Measurements from ENCODE around the gene PSMD1.
"Not testable (repeated sequence)": the region's sequence is repeated elsewhere in the genome, so short reads cannot be mapped to it uniquely, and the experiment has no call there.

PSMD1 gene

GRCh38 chr2:231117922-231118613 is 61.4 kb downstream of the PSMD1 start:
- DNase-seq = no peak

DNA sequence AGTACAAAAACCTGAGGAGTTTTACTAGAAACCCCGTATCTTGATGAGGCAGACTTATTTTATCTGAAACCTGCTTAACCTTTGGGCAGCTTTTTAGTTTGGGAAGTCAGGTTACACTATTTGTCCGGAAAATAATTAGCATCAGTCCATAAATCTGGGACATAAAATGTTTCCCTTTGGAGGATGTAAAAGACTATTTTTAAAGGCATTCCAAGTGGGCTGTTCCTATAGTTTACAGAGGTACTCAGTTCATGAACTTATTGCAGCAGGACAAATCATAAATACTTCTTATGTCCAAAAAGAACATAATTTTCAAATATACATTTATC is 61.9 kb downstream of the PSMD1 start:
- no peak for DNase-seq

GRCh38 chr2:231123362-231123898 is 66.8 kb downstream of the PSMD1 start:
- DNase-seq = no peak

DNA sequence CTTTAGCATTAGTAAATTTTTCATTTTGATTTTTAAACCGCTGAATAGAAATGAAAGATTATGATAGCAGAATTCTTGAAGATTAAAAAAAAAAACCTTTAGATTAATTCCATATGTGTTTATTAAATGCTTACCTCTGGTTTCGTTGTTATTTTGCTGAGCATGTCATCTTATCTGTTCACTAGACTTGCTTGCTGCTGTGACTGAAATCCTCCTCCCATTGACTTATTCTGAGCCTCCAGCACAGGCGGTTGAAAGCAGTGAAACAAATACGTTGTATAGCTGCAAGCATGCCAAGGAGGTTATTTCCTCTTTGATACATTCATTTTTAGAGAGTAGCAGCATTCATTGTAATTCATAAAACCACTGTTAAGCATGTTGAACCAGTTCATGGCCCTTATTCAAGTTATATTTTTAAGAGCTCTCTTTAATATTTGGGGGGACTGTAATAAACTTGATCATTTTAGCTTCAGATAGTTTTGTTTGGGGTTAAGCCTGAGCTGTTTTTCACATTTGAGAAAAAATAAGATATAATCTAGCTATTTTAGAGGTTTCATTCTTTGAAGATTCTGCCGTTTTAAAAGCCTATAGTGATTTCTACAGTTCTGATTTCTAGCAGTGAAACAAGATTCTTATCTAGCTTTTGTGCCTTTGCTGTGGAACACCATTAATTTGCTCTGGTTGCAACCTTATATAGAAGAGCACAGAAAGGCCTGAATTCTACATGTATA is 68.3 kb downstream of the PSMD1 start, which contains the start of gene HTR2B:
HTR2B (minus strand) TSS at position 205 of the 731 bp plus-strand sequence. CDS start 1,278 bp downstream, outside the sequence.
- no peak for DNase-seq

- no peak for DNase-seq
These were observed 69.5 kb downstream of the PSMD1 start for GRCh38 chr2:231126123-231126522.

- no peak for DNase-seq
These were observed 70.8 kb downstream of the PSMD1 start for GRCh38 chr2:231127480-231127879.

DNA sequence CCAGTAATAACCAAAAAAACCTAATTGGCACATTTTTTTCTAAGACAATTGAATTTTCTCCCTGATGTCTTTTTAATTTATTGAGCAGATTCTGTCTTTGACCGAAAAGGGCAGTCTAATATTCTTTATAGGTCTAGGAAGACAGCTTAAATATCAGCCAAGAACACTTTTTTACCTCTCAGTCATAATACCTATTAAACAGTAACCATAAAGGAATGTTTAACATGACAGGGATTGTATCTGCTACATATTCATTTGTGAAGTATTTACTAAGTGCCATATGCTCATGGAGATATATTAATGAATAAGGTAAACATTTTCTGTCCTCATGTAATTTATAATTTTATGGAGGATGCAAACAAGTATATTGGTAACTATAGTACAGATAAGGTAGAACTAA is 71.3 kb downstream of the PSMD1 start:
- no peak for DNase-seq

GRCh38 chr2:231128541-231128940 is 71.9 kb downstream of the PSMD1 start:
- no peak for DNase-seq

GRCh38 chr2:231129216-231129615 is 72.5 kb downstream of the PSMD1 start:
- DNase-seq = no peak

DNA sequence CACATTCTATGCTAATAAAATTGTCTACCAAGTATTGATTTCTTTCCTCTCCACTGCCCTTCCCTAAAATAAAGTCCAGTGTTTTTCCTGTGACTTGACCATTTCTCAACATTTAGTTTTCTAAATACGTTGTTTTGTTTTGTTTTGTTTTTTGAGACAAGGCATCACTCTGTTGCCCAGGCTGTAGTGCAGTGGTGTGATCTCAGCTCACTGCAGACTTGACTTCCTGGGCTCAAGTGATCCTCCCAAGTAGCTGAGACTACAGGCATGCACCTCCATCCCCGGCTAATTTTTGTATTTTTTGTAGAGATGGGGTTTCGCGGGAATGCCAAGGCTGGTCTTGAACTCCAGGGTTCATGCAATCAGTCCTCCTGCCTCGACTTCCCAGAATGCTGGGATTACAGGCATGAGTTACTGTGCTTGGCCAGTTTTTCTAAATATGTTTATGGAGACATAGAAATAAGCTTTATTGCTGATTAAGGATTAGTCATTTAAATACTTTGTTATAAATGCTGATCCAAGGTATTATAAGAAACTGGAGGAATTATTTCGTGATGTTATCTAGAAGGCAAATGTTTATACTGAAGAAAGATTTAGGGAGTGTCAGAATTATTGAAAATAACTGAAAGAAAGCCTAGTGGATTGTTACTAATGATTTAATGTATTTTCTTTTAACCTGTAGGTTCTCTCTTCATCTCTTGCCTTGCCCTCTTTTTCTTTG is 73.8 kb downstream of the PSMD1 start:
- no peak for DNase-seq

- DNase-seq = no peak
These were observed 75.5 kb downstream of the PSMD1 start for GRCh38 chr2:231132129-231132528.

- no peak for DNase-seq
These were observed 76.9 kb downstream of the PSMD1 start for GRCh38 chr2:231133365-231134099.

DNA sequence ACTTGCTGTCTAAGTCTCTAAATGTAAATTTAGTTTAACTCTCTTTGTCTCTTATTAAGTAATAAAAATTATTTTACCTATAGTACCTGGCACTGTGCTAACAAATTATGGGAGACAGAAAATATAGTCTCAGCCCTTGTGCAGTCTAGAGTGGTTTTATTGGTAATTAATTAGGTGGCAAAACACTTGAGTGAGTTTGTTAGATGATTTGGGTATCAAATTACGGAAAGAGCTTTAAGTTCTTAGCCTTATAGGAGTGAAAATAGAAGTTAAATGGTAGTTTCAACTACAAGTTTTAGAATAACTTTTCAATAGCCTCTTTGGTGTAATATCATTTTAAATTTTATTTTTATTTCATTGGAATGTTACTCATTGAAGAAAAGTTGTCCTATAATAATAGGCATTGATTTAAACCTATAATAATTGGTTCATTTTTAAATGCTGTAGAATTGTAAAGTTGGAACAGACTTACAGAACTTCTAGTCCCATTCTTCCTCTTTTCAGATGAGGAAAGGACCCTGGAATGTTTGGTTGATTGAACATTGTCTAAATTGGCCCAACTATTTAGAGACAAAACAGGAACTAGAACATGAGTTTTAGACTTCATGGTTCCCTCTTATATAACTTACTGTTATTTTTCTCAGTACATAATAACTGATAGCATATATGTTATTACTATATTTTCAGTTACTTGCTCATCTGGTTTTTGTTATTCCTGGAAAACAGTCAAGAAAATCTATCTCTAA is 78.4 kb downstream of the PSMD1 start:
- DNase-seq = no peak

DNA sequence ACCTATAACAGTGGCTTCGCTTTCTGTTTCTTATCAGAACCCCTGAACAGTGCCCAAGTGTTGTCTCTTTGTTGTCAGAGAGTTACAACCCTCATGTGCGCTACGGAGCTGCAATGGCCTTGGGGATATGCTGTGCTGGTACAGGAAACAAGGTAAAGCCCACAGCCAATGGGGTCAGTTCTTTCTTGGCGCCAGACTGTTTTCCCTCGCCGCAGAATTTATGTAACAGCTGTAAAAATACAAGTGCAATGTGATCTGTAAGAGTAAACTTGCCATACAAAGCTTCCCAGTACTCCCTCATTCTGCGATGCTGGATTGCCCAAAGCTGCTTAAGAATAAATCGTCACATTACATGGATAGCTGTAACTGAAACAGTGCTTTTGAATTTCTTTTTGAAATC is 82.0 kb downstream of the PSMD1 start:
- DNase-seq = no peak

- DNase-seq = no peak
These were observed 83.1 kb downstream of the PSMD1 start for GRCh38 chr2:231139796-231140195.

DNA sequence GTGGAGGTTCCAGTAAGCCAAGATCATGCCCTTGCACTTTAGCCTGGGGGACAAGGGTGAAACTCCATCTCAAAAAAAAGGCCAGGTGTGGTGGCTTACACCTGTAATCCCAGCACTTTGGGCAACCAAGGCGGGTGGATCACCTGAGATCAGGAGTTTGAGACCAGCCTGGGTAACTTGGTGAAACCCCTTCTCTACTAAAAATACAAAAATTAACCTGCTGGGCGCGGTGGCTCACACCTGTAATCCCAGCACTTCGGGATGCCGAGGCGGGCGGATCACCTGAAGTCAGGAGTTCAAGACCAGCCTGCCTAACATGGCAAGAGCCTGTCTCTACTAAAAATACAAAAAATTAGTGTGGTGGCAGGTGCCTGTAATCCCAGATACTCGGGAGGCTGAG is 84.1 kb downstream of the PSMD1 start:
- not testable (repeated sequence) for DNase-seq

DNA sequence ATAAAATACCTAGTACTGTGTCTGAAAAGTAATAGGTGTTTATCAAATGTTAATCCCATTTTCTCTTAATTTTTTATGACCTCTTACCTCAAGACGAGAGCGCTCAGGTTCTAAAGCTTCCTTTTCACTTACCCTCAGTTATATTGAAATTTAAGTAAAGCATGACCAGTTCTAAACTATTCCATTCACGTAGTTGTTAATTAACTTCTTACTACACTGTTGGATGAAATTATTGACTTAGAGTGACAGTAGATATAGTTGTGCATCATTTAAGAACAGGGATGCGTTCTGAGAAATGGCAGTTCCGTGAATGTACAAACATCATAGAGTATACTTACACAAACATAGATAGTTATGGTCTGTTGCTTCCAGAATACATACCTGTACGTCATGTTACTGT is 88.2 kb downstream of the PSMD1 start:
- DNase-seq = no peak

- no peak for DNase-seq
These were observed 90.0 kb downstream of the PSMD1 start for GRCh38 chr2:231146665-231147064.

DNA sequence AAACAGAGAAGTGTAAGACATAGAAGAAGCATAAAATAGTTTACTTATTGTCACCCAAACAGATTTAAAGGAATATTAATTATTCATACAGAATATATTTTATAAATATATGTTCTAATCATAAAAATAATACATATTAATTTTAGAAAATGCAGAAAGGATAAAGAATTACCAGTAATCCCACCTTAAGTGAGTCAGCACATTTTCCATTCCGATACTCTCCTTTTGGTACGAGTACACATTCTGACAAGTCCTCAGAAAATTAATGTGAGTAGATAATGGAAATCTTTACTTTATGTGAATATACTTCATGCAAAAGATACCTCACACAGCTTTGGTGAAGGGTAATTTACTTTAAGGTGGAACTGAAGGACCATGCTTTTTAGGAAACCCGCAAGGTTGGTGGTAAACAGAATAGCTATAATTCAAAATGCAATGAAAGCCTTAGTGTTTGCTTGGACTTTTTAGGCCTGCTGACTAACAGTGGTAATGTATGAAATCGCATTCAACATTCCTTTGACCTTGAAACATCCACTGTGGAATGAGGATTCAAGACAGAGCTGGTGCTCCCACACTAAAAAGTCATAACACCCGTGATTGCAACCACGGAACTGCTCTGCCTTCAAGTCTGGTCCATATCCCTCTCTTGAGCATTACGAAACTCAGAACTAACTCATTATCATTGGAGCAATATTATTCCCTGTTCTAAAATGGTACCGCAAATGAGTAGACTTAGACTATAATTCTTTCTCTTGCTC is 96.3 kb downstream of the PSMD1 start:
- no peak for DNase-seq

DNA sequence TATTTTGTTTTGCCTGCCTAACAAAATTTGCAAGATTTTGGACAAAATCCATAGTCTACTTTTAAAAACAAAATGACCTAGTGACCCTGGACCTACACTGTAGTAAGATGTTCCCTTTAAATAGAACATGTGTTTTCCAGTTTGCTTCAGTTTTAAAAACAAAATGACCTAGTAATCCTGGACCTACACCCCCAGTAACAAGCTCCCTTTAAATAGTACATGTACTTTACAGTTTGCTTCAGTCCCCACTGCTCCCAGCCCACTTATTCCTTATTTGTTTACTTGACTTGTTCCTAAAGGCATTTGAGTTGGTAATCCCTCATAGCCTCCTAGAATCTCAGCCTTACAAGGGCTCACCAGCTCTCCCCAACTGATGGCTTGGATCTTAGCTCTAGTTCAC is 102.6 kb downstream of the PSMD1 start:
- DNase-seq = no peak

GRCh38 chr2:231160701-231161100 is 104.0 kb downstream of the PSMD1 start:
- DNase-seq = no peak
